GM18858 (cell line): ENCODE measurements around the gene PLGRKT.
A peak's percentile ranks its signal among the peaks of the same experiment; 100 is the strongest.
"Not testable (repeated sequence)": the region's sequence is repeated elsewhere in the genome, so short reads cannot be mapped to it uniquely, and the experiment has no call there.

ENCODE experiments used
- ATAC-seq: cut with Tn5 transposase; IDR thresholded peaks from one replicate; pipeline ENCODE4 v1.9.1; 2021; ENCODE audit not compliant: unreplicated experiment

PLGRKT gene

DNA sequence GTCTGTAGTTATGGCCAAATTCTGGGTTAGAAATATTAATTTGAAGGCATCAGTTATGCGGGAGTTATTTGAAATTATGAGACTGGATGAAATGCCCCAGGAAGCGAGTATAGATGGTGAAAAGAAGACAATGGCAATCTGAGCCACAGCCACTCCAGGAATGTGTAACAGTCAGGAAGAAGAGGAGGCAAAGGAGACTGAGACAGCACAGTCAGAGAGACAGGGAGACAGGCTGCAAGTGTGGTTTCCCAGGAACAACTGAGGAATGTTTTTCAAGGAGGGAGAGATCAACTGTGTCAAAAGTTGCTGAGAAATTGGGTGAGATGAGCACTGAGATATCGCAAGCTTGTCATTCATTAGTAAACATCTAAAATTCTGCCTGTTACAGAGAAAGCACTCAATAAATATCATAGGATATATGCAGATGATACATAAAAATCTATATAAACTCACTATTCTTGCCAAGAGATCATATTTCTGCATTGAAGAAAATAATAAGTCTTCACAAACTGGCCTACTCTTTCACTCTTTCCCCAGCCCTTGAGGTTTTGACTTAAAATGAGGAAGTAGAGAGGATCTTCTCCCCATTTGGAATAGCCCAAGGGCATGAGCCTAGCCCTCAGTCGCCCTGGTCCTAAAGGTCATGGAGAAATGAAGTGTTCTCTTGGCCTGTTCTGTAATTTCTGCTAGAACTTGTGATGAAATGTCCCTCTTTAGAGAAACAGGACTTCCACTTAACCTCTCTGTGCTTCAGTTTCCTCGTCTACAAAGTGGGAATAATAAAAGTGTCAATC lies 49.5 kb downstream of the PLGRKT start:
- no peak for ATAC-seq

DNA sequence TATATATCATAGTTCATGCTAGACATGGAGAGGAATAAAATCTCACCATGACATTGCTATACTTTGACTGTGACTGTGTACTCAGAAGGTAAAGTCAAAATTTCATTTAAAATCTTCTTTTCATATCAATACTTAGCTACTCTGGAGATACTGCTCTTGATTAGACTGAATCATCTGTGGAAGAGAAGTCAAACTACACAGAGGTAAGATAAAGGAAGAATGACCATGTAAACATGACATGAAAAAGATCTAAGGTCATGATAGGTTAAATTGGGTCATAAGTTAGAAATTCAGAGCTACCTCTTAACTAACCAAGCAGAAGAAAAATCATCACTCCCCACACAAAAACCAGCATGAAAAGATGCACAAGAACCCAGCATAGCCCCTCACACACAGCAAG lies 53.3 kb downstream of the PLGRKT start:
- ATAC-seq, result no peak

DNA sequence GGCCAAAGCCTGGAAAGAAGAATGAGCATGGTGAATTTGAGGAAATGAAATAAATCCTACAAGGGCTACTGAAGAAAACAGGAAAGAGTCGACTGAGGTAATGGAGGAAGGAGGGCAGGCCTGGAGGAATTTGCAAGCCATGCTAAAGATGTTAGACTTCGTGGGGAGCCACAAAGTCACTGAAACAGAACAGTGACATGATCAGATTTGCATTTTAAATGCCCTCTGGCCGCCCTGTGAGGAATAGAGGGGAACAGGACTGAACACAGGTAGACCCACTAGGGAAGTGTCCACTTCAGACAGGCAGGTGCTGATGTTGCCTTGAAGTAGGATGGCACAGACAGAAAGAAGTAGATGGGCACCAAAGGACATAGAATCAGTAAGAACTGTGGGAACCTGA lies 55.2 kb downstream of the PLGRKT start:
- no peak for ATAC-seq

DNA sequence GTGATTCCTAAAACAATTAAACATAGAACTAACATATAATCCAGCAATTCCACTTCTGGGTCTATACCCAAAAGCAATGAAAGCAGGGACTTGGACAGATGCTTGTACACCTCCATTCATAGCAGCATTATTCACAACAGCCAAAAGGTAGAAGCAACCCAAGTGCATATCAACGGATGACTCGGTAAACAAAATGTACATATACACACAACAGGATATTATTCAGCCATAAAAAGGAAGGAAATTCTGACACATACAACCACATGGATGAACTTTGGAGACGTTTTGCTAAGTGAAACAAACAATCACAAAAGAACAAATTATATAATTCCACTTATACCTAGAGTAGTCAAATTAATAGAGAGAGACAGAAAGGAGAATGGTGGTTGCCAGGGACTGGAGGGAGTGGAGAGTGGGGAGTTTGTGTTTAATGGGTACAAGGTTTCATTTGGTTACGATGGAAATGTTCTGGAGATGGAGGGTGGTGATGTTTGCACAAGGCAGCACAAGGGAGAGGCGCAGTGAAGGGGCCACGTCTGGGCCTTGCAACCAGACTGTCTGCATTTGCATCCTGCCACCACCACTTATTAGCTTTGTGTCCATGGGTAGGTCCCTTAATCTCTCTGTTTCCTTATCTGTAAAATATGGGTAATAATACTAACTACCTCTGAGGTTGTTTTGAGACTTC lies 61.8 kb downstream of the PLGRKT start:
- ATAC-seq, result no peak

DNA sequence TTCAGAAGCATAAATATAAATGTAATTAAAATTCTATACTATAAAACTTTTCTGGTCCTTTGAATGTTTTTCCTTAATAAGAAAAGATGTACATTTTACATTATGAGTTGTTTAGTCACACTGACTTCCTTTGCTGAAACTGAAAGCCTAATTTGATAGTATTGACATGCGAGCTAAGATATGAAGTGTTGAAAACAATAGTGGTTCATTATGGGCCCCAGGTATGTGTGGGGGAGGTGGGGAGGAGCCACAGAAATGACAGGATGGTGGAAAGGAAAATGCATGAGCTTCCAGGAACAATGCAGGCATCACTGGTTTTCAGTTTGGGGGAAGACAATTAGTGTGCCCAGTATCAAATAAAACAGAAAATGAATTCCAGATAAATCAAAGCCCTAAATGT lies 62.6 kb downstream of the PLGRKT start:
- ATAC-seq, result peak; percentile 69

DNA sequence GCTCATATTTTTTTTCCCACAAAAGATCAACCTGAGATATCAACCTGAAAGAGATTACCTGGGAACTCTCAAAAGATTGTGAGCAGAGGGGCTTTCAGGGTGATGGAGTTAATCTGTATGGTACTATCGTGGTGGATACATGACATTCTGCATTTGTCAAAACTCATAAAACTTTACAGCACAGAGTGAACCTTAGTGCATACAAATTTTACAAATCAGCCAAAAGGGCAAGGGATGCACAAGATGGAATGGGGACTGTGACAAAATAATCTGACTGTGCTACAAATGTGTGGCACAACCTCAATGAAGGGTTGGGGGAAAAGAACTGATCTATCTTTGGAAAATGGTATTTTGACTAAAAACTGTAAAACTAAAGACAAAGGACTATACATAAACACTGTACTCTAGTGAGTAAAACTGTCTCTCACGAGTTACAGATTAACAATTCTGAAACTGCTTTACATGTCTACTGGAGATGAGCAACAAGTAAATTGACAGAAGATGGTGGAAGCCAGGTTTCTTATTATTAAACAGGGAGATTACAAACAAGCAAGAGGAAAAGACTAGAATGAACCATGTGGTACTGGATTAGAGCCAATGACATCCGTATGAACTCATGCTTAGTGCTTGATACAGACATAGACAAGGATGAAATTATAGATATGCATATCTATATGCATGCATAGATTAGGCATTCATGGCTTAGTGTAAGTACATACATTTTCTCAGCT lies 73.3 kb downstream of the PLGRKT start:
- peak; percentile 89 for ATAC-seq

DNA sequence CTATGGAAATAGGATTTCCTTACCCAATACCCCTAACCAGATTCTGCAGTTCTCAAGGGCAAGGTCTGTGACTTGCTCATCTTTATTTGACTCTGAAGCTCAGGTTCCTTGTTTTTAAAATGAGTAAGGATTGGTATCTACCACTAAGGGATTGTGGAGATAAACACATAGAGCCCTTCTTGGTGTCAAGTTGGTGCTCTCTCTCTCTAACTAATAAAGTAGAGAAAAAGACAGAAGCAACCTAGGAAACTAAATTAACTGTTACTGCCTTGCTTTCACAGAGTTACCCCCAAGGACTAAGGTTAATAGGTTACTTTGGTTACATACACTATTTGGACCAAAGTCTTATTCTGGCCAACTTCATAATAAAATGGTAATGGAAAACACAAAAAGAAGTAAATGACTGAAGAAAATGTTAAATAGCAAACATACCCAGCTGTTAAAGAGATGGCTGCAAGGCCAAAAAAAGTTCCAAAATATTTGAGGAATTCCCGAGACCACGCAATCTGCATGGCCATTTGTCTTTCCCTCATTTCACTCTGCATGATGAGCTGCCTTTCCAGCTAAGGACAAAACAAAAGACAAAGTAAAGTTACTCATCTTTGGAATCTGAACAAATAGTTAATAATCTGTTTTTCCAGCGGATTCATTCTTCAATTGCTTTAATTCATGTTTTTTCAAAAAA lies 76.3 kb downstream of the PLGRKT start:
- ATAC-seq, result no peak

DNA sequence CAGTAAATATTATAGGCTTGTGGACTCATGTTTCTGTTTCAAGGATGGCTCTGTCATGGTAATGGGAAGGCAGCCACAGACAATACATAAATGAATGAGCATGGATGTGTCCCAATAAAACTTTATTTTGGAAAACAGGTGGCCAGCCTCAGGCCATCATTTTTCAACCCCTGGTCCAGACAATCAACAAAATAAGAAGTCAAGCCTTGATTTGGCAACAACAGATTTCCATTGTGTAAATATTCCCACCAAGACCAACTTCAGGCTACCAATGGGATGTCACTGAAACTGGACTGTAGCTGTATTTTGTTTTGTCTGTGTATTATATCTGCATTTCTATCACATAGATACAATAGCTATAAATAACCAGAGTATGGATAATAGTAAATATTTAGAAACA lies 77.4 kb downstream of the PLGRKT start:
- no peak for ATAC-seq

DNA sequence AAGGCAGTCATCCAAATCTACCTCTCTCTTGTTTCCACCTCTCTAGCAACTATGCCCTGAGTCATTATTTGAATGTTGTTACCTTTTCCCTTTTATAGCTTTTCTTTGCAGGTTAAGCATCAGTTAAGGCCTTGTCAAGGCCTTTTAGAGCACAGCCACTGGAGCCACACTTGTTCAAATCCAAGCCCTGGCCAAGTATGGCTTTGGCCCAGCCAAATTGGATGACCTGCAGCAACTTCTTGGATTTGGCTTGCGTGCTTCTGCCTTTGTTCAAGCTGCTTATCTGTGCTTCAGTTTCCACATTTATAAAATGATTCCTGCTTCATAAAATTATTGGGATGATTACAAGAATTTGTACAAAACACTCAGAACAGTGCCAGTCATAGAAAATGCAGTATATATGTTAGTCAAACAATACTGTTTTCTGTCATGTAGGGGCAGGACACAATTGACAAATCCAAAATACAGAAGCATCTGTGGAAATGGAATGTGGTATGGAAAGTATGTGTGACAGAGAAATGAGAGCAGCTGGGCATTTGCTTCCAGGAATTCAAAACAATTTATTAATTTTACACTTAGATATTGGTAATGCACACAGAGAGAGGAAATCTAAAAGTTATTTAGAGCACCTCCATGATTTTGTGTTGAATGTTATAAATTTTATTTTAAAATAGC lies 80.2 kb downstream of the PLGRKT start:
- ATAC-seq, result no peak

DNA sequence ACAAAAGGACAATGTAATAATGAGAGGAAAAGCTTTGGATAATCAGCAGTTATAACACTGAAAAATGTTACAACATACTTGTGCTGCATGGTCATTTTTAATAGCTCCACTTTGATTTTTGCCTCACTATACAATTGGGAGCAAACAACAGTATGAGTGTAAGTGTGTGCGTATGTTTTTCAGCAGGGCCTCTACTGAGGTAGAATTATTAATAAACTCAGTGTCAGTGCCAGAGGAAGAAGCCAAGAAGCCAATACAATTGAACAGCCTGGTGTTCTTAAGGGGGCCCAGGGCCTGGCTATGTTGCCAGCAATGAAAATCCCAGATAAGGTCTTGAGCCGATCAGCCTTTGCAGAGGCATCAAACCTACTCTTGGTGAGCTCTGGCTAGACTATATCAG lies 81.9 kb downstream of the PLGRKT start:
- no peak for ATAC-seq

DNA sequence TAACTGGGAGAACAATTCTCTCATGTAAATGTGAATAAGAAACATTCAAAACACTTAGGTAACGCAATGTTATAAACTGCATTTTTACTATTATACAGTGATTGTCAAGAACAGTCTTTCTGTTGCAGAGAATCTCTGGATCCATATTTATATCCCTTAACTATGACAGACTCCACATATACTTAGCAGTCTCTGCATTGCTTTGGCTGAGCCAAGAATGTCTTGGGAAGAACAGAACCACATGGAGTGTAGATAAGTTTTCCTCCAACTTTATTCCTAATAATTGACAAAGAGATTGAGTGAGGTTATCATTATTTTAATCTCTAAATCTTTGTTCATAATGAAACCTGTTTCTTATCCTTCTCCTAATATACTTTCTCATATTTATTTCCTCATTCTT lies 82.5 kb downstream of the PLGRKT start:
- no peak for ATAC-seq

DNA sequence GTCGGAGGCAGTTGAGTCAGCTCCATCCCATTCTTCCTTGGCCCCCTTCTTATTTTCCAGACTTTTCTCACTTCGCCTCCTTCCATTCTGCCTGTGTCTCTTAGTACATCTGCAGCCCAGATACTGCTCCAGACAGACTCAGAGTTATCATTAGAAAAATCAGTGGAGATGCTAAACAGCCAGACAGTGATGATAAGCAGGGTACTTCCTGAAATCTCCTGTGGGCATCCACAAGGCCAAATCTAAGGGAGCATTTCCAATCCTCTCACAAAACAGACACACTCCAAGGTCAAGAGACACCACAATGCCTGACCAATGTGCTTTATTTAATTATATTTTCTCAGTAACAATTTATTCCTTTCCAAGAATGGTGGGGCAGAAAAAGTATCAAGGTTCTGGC lies 83.5 kb downstream of the PLGRKT start:
- no peak for ATAC-seq

DNA sequence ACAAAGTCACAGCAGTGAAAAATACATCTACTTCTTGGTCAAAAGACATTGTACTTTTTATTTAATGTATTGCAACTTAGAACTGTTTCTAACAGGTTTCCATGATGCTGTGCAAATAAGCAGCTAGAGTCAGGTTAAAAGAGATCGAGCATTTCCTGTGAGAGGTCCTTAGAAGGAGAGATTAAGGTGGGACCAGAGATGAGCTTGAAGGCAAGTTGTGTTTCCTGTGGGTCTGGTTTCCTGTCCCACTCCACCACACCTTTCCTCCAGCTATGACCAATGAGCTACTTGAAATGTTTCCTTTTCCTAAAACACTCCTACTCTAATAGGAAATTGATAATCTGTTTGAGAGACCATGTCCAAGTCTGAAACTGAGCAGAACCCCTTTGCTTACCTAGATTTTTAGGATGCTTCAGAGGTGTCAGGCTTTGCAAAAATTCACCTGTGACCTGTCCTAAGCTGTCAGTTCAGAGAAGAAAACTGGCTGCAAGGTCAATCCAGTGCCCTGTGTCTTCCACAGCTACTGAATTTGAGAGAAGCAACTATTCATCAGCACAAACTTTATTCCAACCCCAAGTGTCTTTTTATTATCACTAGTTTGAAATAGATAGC lies 85.0 kb downstream of the PLGRKT start:
- no peak for ATAC-seq

DNA sequence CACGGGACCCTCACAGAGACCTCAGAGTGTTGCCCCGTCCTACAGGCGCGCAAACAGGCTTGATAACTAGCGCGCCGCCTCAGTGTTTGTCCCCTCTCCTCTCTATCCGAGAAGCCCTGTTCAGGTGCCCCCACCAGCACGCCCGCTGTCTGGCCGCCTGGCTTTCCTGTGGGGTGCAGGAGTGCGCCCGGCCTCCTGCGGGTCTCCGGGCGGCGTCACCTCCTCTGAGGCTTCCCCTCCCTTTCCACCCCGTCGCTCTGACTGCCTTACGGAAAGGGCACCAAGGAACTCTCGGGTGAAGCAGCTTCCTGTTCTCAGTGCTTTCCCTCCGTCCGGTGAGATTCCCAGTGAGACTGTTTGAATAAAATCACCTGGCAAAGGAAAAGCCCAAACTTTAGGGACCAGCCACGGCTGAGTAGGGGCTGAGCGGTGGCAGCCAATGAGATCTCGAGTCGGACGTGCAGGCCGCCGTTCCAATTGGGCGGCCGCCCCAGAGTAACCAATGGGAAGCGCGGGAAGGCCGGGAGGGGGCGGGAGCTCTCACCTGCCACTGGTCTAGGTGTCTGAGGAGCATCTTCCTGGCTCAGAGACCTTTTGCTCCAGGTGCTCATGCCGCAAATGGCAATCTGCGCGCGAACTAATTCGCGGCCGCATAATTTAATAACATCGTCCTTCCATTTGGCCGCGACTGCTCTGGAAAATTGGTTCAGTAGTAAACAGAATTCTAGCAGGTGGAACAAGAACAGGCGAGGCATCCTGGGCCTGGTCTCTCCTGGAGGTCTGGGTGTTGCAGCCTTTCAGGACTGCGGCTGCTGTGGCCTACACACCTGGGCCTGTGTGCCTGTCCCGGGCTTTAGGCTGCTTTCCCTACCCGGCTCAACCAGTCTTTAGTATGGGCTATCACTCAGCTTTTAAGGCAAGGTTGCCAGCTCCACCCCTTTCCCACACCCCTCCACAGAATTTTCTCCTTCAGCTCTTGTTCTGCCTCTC lies 98.4 kb downstream of the PLGRKT start, which contains the start of gene RLN1:
Gene RLN1 (minus strand): TSS at position 885 of the 990 bp plus-strand sequence. CDS start 130 bp downstream, at position 755.
- peak; percentile 99 for ATAC-seq

DNA sequence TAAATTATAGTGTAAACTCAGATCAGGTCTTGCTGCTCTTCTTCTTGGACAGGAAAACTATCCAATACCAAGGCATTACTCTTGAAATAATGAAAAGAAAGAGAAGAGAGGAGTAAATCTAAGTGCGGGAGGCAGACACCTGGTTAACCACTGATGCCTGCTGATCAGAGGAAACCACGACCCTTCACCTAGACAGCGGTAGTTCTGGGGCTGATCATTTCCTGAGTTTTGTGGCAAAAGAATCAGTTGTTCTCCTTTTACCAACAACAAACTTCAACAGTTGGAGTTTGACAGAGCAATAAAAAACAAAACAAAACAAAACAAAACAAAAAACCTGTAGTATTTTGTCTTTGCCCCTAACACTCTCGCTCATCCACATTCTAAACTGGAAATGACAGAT lies 101.0 kb downstream of the PLGRKT start:
- no peak for ATAC-seq

DNA sequence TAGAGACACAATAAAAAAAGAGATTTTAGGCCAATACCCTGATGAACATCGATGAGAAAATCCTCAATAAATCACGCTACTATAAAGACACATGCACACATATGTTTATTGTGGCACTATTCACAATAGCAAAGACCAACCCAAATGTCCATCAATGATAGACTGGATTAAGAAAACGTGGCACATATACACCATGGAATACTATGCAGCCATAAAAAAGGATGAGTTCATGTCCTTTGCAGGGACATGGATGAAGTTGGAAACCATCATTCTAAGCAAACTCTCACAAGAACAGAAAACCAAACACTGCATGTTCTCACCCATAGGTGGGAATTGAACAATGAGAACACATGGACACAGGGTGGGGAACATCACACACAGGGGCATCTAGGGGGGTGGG lies 106.4 kb downstream of the PLGRKT start:
- ATAC-seq, result not testable (repeated sequence)

DNA sequence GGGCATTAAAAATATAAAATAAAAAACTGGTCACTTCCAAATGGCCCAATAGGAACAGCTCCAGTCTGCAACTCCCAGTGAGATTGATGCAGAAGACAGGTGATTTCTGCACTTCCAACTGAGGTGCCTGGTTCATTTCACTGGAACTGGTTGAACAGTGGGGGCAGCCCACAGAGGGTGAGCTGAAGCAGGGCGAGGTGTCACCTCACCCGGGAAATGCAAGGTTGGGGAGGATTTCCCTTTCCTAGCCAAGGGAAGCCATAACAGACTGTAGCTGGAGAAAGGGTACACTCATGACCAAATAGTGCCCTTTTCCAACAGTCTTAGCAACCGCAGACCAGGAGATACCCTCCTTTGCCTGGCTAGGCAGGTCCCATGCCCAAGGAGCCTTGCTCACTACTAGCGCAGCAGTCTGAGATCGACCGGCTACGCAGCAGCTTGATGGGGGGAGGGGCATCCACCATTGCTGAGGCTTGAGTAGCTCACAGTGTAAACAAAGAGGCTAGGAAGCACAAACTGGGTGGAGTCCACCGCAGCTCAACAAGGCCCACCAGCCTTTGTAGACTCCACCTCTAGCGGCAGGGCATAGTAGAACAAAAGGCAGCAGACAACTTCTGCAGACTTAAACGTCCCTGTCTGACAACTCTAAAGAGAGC lies 110.7 kb downstream of the PLGRKT start:
- ATAC-seq, result no peak

DNA sequence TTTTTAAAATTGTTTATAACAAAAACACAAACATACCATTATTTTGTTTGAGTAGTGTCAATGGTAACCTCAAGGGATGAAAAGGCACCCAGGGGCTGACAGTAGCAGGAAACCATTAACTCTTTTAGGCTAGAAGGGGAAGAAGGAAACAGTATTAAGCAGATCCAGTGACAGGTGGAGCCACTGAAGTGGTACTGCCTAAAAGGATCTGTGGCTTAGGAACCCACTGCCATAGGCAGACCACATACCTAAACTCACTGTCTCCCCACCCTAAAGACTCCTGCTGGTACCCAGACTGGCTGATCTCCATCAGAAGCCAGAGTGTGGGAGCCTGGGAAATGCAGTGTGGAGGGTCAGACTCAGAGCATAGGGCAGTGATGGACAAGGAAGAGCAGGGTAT lies 111.5 kb downstream of the PLGRKT start:
- no peak for ATAC-seq

DNA sequence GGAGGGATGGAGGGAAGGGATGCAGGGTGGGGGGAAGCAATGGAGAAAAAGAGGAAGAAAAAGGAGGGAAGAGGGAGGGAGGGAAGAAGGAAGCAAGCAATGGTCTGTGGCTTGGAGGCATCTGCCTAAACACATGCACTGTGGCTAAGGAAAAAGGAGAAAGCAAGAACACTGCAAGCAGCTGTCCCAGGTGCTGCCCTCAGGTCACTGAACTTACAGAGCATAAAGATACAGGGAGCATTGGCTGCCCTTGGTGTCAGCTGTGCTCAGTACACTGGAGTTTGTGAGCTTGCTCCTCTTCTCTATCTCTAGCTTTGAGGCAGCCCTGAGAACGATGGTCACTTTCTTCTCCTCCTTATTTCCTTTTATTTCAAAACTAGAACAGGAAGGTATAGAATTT lies 116.1 kb downstream of the PLGRKT start:
- ATAC-seq, result not testable (repeated sequence)
